Left ventricle myocardium inferior (tissue), 1 donor: ENCODE results near the gene CCT7. TPM values are rescaled to one million over a fixed set of nuclear protein-coding genes. Genes with fewer than 3 reads are reported as not detected.

ENCODE experiments used
- DNase-seq: peaks from one replicate; pipeline ENCODE4 v3.0.0-alpha.2; 2020
- H3K27ac ChIP-seq: fragments of 200-600 bp; replicated peaks from 2 replicates; pipeline ENCODE4 v1.8.0; 2021
- H3K27me3 ChIP-seq: fragments of 200-600 bp; 2 replicates; pipeline ENCODE4 v1.8.0; 2021; ENCODE audit warnings: low read depth
- H3K36me3 ChIP-seq: fragments of 200-600 bp; 2 replicates; pipeline ENCODE4 v1.8.0; 2021
- H3K4me1 ChIP-seq: fragments of 200-600 bp; 2 replicates; pipeline ENCODE4 v1.8.0; 2021
- H3K4me3 ChIP-seq: fragments of 200-600 bp; 2 replicates; pipeline ENCODE4 v1.8.0; 2021; ENCODE audit warnings: mild to moderate bottlenecking, moderate library complexity
- H3K9me3 ChIP-seq: fragments of 200-600 bp; replicated peaks from 2 replicates; pipeline ENCODE4 v1.8.0; 2021
- CTCF ChIP-seq: fragments of 200-600 bp; IDR thresholded peaks from 2 replicates; pipeline ENCODE4 v1.8.0; 2021; ENCODE audit warnings: antibody characterized with exemption, mild to moderate bottlenecking, borderline replicate concordance
- intact Hi-C: fragments of 100-400 bp; cut with micrococcal nuclease; formaldehyde crosslinking; loops from one replicate; pipeline ENCODE4 v1.11.0; 2022
- total RNA-seq: library from RNA; stranded (reverse); fragmentation: NEBNext Ultra II Directional; extraction: Animal tissue kit (Norgen Biotek cat#: 25700); gene quantifications from one replicate; pipeline ENCODE4 v1.2.1, GENCODE V29; 2021
- donor health status: DM: no; HTN: yes; CAD: no; lungs with severe emphysema.

CCT7 gene
- total RNA-seq, 1 donor from 2014 or later = 197 TPM

DNA sequence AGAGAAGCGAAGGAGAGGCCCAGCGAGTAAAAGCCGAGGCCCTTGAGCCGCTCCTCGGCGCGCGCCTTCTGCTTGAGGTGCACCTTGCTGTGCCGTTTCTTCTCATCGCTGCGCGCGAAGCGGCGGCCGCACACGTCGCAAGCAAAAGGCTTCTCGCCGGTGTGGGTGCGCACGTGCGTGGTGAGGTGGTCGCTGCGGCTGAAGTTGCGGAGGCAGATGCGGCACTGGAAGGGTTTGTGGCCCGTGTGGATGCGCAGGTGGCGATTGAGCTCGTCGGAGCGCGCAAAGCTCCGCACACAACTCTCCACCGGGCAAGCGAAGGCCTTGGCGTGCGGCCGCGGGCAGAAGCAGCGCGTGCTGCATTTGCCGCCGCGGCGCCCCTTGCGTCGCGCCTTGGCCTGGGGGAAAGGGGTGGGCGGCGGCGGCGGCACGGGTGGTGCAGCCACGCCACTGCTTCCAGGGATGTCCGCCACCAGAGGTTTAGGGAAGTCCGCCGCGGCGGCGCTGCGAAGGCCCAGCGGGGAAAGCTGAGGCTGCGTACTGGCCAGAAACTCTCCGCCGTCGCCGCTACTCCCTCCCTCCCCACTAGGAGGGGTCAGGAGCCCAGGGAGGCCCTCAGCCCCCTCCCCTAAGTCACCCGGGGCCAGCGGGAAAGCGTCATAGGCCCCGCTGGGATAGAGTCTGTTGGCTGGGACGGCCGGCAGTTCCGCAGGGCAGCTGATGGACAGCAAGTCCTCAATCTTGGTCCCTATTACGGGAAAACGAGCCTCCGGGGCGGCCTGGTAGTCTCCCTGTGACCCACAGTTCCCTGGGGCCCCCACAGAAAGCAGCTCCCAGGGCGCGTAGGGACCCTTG is 57.6 kb downstream of the CCT7 start:
- H3K27ac ChIP-seq = no peak overlapping the region
- peak overlapping the region; percentile 44 for H3K4me3 ChIP-seq
- intact Hi-C loops = no loop called here
- TF ChIP-seq CTCF = no peak
- peaks cover 29% of the 10 kb centered on the region for H3K4me1 ChIP-seq
- DNase-seq = no peak
- H3K36me3 ChIP-seq = no peaks in the 10 kb centered on the region
- no peaks in the 10 kb centered on the region for H3K9me3 ChIP-seq
- H3K27me3 ChIP-seq = peaks cover 100% of the 10 kb centered on the region

GRCh38 chr2:73292316-73292905 is 58.3 kb downstream of the CCT7 start:
- TF ChIP-seq CTCF = no peak
- intact Hi-C loops = no loop called here
- H3K27ac ChIP-seq = no peak overlapping the region
- no peaks in the 10 kb centered on the region for H3K9me3 ChIP-seq
- H3K4me1 ChIP-seq = peaks cover 29% of the 10 kb centered on the region
- no peak overlapping the region for H3K4me3 ChIP-seq
- no peak for DNase-seq
- H3K27me3 ChIP-seq = peaks cover 100% of the 10 kb centered on the region
- no peaks in the 10 kb centered on the region for H3K36me3 ChIP-seq

DNA sequence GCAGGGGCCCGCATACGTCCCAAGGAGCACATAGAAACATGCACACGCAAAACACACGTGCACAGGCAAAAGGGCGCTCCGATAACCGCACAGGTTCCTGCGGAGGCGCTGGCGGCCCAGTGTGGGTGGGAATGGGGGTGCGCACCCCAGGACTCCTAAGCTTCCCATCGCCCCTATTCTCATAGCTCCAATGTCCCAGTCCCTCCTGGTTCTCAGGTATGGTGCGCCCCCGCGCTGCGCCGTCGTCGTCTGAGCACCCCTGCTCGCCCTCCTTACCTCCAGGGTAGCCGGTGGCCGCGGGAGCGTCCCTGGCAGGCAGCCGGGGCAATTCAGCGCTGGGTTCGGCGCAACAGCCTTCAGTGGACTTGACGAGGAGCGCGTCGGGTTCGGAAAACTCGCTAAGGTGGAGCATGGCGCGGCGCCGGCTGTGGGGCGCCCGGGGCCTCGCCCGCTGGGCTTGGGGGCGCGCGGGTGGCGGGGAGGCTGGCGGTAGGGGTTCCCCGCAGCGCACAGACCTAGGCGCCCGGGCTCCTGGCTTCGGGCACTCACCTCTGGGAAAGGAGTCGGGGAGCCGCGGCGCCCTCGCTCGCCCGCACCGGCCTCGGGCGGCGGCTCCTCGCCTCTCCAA is 58.9 kb downstream of the CCT7 start:
- TF ChIP-seq CTCF = no peak
- peaks cover 100% of the 10 kb centered on the region for H3K27me3 ChIP-seq

DNA sequence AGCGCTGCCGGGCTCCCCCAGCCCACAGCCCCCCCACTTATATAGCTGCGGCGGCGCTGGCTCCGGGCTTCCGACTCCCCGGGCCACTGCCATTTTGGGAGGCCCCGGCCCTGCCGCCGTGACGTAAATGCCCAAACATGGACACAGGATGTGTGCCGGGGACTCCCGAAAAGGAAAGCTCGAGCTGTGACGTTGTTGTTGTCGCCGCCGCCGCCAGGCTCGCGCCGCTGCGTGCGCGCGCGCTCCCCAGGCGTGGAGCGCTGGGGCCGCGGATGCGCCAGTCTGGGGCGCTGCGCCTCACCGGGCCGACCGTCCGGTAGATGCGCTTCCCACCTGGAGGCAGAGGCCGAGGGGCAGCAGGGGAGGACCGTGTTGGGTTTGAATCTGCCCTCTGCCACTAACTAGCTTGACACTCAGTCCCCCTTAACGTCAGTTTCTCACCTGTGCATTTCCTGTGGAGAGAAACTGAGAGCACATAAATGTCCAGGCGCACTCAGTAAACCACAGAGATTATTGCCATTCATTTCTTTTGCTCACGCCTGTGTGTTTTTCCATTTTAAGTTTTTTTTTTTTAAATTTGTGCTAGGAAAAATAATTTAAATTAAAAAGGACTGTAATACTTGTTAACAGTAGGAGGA is 59.5 kb downstream of the CCT7 start, which contains the start of gene EGR4:
Gene EGR4 (minus strand): TSS at position 15 of the 638 bp plus-strand sequence. CDS start 231 bp downstream, outside the sequence.
- H3K36me3 ChIP-seq = no peaks in the 10 kb centered on the region
- peak within 1 kb of the TSS; percentile 63 for H3K4me3 ChIP-seq
- peaks cover 98% of the 10 kb centered on the region for H3K27me3 ChIP-seq
- peaks cover 29% of the 10 kb centered on the region for H3K4me1 ChIP-seq
- H3K9me3 ChIP-seq = no peaks in the 10 kb centered on the region
- intact Hi-C loops = no loop called here
- DNase-seq = no peak
- H3K27ac ChIP-seq = no peak within 1 kb of the TSS
- TF ChIP-seq CTCF = no peak

More for the DNA sequence above, 58.9 kb downstream of the CCT7 start:
- no peak overlapping the region for H3K27ac ChIP-seq
- peak overlapping the region; percentile 63 for H3K4me3 ChIP-seq
- DNase-seq = no peak
- H3K9me3 ChIP-seq = no peaks in the 10 kb centered on the region
- H3K4me1 ChIP-seq = peaks cover 29% of the 10 kb centered on the region
- intact Hi-C loops = no loop called here
- no peaks in the 10 kb centered on the region for H3K36me3 ChIP-seq

GRCh38 chr2:73294239-73294638 is 60.1 kb downstream of the CCT7 start:
- Histone ChIP-seq H3K27ac (no peak overlapping the region), H3K27me3 (peaks cover 98% of the 10 kb centered on the region), H3K36me3 (no peaks in the 10 kb centered on the region), H3K9me3 (no peaks in the 10 kb centered on the region), H3K4me1 (peaks cover 29% of the 10 kb centered on the region), H3K4me3 (no peak overlapping the region)
- intact Hi-C loops = no loop called here
- no peak for DNase-seq
- no peak for TF ChIP-seq CTCF
